Endothelial cell (in vitro differentiated cells): ENCODE results near the gene RILPL1. TPM values are rescaled to one million over a fixed set of nuclear protein-coding genes. Genes with fewer than 3 reads are reported as not detected.

Experiments used
- DNase-seq: peaks from one replicate; pipeline ENCODE4 v3.0.0; 2021; ENCODE audit warnings: low spot score
- H3K27ac Mint-ChIP-seq: one replicate; pipeline ENCODE4 v1.8.0; 2021; ENCODE audit warnings: mixed read lengths, inconsistent platforms; ENCODE audit not compliant: unreplicated experiment
- H3K27me3 Mint-ChIP-seq: one replicate; pipeline ENCODE4 v1.8.0; 2021; ENCODE audit warnings: mild to moderate bottlenecking, moderate library complexity, mixed read lengths, inconsistent platforms; ENCODE audit not compliant: unreplicated experiment
- H3K36me3 Mint-ChIP-seq: one replicate; pipeline ENCODE4 v1.8.0; 2021; ENCODE audit warnings: mild to moderate bottlenecking, low read depth, mixed read lengths, inconsistent platforms; ENCODE audit not compliant: unreplicated experiment
- H3K4me1 Mint-ChIP-seq: one replicate; pipeline ENCODE4 v1.8.0; 2021; ENCODE audit warnings: mild to moderate bottlenecking, mixed read lengths, inconsistent platforms; ENCODE audit not compliant: unreplicated experiment
- H3K4me3 Mint-ChIP-seq: one replicate; pipeline ENCODE4 v1.8.0; 2021; ENCODE audit warnings: mild to moderate bottlenecking, mixed read lengths, inconsistent platforms; ENCODE audit not compliant: unreplicated experiment
- H3K9me3 Mint-ChIP-seq: one replicate; pipeline ENCODE4 v1.8.0; 2021; ENCODE audit warnings: mixed read lengths, inconsistent platforms; ENCODE audit not compliant: unreplicated experiment
- total RNA-seq: library from RNA; stranded (reverse); fragmentation: NEBNext Ultra II Directional; extraction: Animal tissue kit (Norgen Biotek cat#: 25700); gene quantifications from one replicate; pipeline ENCODE4 v1.2.1, GENCODE V29; 2021; ENCODE audit not compliant: unreplicated experiment
- TF ChIP-seq, protein P1 (sequence below): fragments of 200-600 bp; sonication (generic); IDR thresholded peaks from one replicate; pipeline ENCODE4 v1.5.0; 2021; ENCODE audit warnings: antibody characterized with exemption; ENCODE audit not compliant: unreplicated experiment

RILPL1 gene
- total RNA-seq, 1 donor from 2014 or later = 19.8 TPM

DNA sequence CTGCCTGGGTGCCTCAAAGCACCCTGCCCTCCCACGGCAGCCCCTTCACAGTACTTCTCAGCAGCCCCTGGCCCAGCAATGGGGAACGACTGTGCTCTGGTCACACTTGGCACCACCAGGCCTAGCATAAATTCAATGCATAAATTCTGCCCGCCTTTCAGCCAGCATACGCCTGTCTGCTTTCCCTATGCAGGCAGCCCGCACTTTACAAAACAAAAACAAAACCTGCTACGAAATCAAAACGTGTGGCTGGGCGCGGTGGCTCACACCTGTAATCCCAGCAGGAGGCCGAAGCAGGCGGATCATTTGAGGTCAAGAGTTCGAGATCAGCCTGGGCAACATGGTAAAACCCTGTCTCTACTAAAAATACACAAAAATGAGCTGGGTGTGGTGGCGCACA is 42.0 kb downstream of the RILPL1 start:
- peaks cover 8% of the 10 kb centered on the region for H3K36me3 Mint-ChIP-seq
- no peak overlapping the region for H3K27ac Mint-ChIP-seq
- TF ChIP-seq, protein P1, sequence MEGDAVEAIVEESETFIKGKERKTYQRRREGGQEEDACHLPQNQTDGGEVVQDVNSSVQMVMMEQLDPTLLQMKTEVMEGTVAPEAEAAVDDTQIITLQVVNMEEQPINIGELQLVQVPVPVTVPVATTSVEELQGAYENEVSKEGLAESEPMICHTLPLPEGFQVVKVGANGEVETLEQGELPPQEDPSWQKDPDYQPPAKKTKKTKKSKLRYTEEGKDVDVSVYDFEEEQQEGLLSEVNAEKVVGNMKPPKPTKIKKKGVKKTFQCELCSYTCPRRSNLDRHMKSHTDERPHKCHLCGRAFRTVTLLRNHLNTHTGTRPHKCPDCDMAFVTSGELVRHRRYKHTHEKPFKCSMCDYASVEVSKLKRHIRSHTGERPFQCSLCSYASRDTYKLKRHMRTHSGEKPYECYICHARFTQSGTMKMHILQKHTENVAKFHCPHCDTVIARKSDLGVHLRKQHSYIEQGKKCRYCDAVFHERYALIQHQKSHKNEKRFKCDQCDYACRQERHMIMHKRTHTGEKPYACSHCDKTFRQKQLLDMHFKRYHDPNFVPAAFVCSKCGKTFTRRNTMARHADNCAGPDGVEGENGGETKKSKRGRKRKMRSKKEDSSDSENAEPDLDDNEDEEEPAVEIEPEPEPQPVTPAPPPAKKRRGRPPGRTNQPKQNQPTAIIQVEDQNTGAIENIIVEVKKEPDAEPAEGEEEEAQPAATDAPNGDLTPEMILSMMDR = no peak
- peaks cover 2% of the 10 kb centered on the region for H3K27me3 Mint-ChIP-seq
- H3K4me1 Mint-ChIP-seq = no peaks in the 10 kb centered on the region
- H3K4me3 Mint-ChIP-seq = no peak overlapping the region
- no peak for DNase-seq
- H3K9me3 Mint-ChIP-seq = no peaks in the 10 kb centered on the region

DNA sequence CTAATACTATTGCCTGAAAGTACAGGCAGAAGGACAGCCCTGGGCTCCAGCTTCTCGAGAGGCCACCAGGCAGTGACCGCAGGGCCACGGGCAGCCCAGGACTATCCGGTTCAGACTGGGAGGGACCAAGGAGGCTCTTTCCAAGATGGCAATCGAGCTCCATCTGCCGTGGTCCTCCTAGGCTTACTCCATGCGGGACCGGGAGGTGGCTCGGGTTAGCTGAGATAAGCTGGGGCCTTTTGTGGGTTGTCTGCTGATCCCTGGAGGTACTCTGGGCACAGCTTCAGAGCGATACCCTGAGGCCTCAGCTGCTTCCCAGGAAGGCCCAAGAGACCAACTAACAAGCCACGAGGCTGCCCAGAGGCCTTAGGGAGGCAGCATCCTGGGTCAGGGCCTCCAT is 42.5 kb downstream of the RILPL1 start:
- Mint-ChIP-seq H3K4me1 (no peaks in the 10 kb centered on the region), H3K36me3 (peaks cover 7% of the 10 kb centered on the region), H3K4me3 (no peak overlapping the region), H3K27ac (no peak overlapping the region), H3K9me3 (no peaks in the 10 kb centered on the region), H3K27me3 (peaks cover 2% of the 10 kb centered on the region)
- TF ChIP-seq, protein P1 = no peak
- no peak for DNase-seq

DNA sequence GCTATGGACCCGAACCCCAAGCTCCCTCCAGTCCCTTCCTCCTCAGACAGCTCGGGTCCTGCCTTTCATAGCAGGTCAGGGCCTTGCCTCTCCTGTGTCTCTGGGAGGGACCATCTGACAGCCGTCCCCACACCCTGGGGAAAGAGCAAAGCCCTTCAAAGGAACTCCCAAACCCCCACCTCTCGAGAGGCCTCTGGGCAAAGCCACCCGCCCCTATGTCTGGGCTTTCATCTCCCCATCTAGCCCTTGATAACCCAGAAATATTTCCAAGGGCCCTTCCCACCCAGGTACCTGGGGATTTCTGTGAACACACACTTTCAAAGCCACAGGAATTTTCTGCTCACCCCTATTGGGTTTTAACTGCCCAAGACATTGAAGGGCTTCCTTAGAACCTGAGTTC is 43.4 kb downstream of the RILPL1 start:
- Mint-ChIP-seq H3K9me3 (no peaks in the 10 kb centered on the region), H3K4me1 (no peaks in the 10 kb centered on the region), H3K27ac (no peak overlapping the region), H3K36me3 (peaks cover 8% of the 10 kb centered on the region), H3K27me3 (peaks cover 2% of the 10 kb centered on the region), H3K4me3 (no peak overlapping the region)
- DNase-seq = no peak
- TF ChIP-seq, protein P1 = no peak

DNA sequence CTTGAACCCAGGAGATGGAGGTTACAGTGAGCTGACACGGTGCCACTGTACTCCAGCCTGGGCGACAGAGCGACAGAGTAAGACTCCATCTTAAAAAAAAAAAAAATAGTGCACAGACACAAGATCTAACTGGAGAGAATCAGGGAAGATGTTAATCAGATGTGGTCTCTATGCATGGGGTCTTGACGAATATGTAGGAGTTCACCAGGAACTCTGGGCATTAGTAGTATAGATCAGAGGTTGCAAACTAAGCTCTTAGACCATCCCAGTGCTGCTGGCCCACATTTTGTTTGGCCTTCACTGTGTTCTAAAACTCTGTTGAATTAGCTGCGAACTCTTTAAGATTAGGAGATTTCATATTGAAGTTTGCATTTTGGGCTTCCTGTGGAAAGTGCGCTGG is 43.9 kb downstream of the RILPL1 start:
- no peak for DNase-seq
- no peaks in the 10 kb centered on the region for H3K9me3 Mint-ChIP-seq
- H3K27me3 Mint-ChIP-seq = peaks cover 2% of the 10 kb centered on the region
- TF ChIP-seq, protein P1 = no peak
- H3K27ac Mint-ChIP-seq = no peak overlapping the region
- H3K4me1 Mint-ChIP-seq = peaks cover 2% of the 10 kb centered on the region
- H3K4me3 Mint-ChIP-seq = no peak overlapping the region
- H3K36me3 Mint-ChIP-seq = peaks cover 8% of the 10 kb centered on the region

DNA sequence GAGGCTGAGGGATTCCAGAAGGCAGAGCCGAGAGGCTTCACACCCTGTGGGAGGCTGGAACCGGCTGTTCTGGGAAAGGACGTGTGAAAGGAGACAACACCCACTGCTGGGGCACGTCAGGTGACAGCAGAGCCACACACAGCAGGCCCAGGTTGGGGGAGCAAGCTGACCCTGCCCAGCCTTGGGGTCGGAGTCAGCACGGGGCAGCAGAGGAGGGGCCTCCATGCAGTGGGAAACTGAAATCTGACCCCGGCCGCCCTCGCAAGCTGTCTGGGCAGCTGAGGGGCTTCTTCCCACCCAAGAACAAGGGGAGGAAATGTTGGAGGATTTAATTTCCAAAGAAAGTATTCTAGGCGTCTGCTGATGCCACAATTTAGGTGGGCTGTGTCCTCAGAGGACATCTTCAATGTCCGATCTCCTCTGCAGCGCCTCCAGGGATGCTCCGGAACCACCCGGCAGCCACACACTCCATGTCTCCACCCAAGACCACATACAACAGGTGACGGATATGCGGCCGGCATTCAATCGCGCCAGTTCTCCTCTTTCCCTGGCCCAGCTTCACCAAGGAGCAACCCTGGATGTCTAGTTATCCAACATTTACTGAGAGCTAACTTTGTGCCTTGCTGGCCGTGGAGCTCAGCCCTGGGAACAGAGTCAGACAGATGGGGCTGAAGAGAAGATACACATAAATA is 44.8 kb downstream of the RILPL1 start:
- Mint-ChIP-seq H3K4me3 (no peak overlapping the region), H3K36me3 (peaks cover 15% of the 10 kb centered on the region), H3K27ac (no peak overlapping the region), H3K4me1 (peaks cover 7% of the 10 kb centered on the region), H3K9me3 (no peaks in the 10 kb centered on the region), H3K27me3 (peaks cover 5% of the 10 kb centered on the region)
- TF ChIP-seq, protein P1 = no peak
- no peak for DNase-seq
